ENCODE results near the gene DCTPP1. TPM values are rescaled to one million over a fixed set of nuclear protein-coding genes. Genes with fewer than 3 reads are reported as not detected.

The DCTPP1 gene
- 48.1 and 58.1 TPM in 2 replicates for total RNA-seq

GRCh38 chr16:30429678-30430427, at the start of gene DCTPP1:
Gene DCTPP1, minus strand, starts transcription at chr16:30430030. Its CDS starts 50 bp downstream, at chr16:30429980.

DNA sequence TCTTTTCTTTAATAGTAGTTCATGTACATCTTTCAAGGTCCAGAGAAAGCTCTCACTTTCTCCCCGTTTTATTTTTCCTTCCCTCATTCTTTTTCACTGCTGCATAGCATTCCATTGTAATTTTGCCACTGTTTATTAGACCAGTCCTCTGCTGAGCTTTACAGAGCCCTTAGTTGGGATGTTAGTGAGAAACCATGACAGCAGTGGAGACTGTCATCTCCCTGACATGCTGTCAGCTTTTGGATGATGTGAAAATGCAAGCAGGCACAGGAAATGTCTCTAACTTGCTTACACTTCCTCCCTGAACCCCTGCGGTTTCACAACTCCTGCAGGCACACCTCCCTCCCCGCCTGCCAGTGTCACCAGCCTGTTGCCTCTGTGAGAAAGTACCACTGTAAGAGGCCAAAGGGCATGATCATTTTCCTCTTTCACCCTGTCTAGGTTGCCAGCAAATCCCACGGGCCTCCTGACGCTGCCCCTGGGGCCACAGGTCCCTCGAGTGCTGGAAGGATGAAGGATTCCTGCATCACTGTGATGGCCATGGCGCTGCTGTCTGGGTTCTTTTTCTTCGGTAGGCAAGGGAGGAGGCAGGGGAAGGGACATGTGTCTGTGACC, 42.6 kb upstream of the DCTPP1 start, which contains the start of gene ITGAL:
TSS of gene ITGAL (plus strand) at position 415 of the 615 bp plus-strand sequence. CDS start at position 511, 96 bp downstream.

DNA sequence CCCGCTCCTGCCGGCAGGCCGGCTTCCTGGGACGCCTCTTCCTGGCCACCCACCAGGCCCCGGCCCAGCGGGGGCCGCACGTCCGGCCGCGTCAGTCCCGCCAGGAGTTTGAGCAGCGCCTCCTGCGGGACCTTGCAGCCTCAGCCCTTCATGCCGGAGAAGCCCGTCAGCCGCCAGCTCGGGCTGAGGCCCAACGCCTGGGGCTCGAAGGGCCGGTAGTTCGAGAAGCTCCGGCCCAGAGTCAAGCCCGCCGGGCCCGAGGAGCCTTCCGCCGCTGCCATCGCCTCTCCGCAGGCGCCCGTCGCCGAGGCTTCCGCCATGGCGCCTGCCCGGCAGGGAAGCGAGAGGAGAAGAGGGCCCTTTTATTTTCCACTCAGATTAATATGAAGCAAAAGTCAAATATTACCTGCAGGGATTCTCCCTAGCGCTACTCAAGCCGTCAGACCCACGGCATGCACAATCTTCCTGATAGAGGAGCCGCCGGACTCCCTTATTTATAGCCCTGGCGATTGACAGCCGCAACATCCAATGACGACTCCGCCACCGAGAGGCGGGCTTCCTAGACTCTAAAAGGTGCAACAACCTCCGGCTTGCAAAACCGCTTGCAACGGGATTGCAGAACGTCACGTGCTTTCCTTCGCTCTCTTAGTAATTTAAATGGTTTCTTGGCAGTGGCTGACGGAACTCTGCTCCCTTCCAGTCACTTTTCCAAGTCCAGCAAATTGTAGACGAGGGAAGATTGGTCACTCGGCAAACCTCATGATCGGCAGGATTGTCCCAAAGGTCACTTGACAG, 15.8 kb upstream of the DCTPP1 start, which contains the start of gene SEPHS2:
TSS of gene SEPHS2 (minus strand) at position 467 of the 795 bp plus-strand sequence. CDS start at position 320, 147 bp downstream.

DNA sequence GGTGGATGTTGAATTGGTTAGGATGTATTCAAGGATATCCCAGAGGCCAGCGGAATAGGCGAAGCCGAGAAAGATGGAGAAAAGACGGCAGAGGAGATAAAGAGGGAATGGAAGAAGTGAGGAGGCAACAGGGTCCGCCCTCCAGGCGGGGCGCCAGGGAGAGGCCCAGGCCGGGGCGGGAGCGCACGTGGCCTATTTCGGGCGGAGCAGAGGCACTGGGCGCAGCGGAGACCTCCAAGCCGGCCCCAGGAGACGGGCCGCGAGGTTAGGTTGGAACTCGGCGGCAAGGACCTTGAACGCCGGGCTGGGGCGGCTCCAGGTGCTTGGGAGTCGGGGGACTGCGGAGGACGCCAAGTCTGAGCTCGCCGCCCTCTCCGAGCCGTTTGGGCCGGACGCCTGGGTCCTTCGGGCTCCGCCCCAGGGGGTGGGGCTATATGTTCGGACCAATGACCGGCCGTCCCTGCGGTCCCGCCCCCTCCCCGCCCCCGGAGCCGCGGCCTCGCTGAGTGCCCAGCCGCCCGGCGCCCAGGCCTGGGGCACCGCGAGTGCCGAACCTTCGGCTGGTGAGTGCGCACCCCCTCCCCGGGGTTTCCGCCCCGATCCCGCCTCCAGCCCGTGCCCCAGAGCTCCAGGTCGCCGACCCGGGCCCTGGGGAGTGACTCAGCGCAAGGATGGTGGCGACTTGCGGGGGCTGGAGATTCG, 22.6 kb downstream of the DCTPP1 start, which contains the start of gene ZNF771:
TSS of gene ZNF771 (plus strand) at position 505 of the 702 bp plus-strand sequence. CDS start 448 bp downstream, outside the sequence.

GRCh38 chr16:30395155-30395991, 34.5 kb downstream of the DCTPP1 start, which contains the start of gene ZNF48:
Gene ZNF48, plus strand, starts transcription at chr16:30395420. Its CDS starts 375 bp downstream, at chr16:30395795.

DNA sequence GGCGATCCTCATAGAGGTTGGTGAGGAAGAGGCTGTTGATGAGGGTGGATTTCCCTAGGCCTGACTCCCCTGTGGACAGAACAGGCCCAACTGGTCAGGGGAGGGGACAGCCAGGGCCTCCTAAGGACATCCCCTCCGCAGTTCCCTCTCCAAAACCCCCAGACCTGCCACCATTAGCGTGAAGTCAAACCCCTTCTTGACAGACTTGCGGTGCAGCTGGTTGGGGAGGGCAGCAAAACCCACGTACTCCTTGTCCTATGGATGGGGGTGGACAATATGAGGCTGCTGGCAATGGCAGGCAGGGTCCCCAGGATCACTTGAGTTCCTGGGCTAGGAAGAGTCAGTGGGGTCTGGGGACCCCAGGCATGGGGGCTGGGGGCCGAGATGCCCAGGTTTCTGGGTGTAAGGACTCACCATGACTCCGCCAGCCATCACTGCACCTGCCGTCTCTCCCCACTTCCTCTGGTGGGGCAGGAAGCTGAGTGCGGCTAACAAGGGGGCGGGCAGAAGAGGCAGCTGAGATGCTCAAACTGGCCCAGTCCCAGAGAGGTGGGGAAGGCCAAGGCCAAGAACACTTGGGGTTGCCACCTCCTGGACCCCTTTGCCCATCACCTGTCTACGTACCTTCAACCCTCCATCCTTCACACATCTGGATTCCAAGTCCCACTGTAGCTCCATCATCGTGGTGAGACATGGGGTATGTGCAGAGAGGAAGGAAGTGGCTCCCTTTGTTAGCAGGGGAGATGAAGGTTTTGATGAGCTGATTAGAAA, 47.5 kb downstream of the DCTPP1 start, which contains the start of gene SEPTIN1:
TSS of gene SEPTIN1 (minus strand) at position 451 of the 771 bp plus-strand sequence. CDS start at position 432, 19 bp downstream.

GRCh38 chr16:30374538-30374937, 55.3 kb downstream of the DCTPP1 start, which contains the start of gene MYL11:
Gene MYL11, plus strand, starts transcription at chr16:30374802. Its CDS starts 56 bp downstream, at chr16:30374858.

Other genes with a start within 250 kb of the DCTPP1 start
- gene CORO1A, start 246.4 kb downstream of the DCTPP1 start, total RNA-seq, result 1.2 and 4.2 TPM in 2 replicates
- 161 and 183 TPM in 2 replicates for gene BOLA2B, start 236.4 kb downstream of the DCTPP1 start, total RNA-seq
- gene SLX1A, start 236.2 kb downstream of the DCTPP1 start, total RNA-seq, result 38.9 and 52.3 TPM in 2 replicates
- gene SULT1A3, start 230.8 kb downstream of the DCTPP1 start, total RNA-seq, result 4.0 and 4.2 TPM in 2 replicates
- 0.65 TPM in 1 of 2 replicates, not detected in the other for gene NPIPB13, start 181.6 kb downstream of the DCTPP1 start, total RNA-seq
- gene CD2BP2, start 74.7 kb downstream of the DCTPP1 start, total RNA-seq, result 38.0 and 51.4 TPM in 2 replicates
- gene TBC1D10B, start 59.5 kb downstream of the DCTPP1 start, total RNA-seq, result 29.2 and 33.1 TPM in 2 replicates
- not detected in 2 replicates for gene MYL11, start 55.2 kb downstream of the DCTPP1 start, total RNA-seq
- gene SEPTIN1, start 47.5 kb downstream of the DCTPP1 start, total RNA-seq, result not detected in 2 replicates
- gene ZNF48, start 34.6 kb downstream of the DCTPP1 start, total RNA-seq, result 14.1 and 18.2 TPM in 2 replicates
- 12.2 and 17.2 TPM in 2 replicates for gene ZNF771, start 22.4 kb downstream of the DCTPP1 start, total RNA-seq
- gene SEPHS2, start 15.8 kb upstream of the DCTPP1 start, total RNA-seq, result 14.3 and 15.2 TPM in 2 replicates
- not detected in 2 replicates for gene ITGAL, start 42.7 kb upstream of the DCTPP1 start, total RNA-seq
- gene ZNF768, start 96.5 kb upstream of the DCTPP1 start, total RNA-seq, result 16.6 and 17.8 TPM in 2 replicates
- 5.2 and 6.7 TPM in 2 replicates for gene ZNF747, start 104.8 kb upstream of the DCTPP1 start, total RNA-seq
- 2.3 and 2.9 TPM in 2 replicates for gene ZNF764, start 128.3 kb upstream of the DCTPP1 start, total RNA-seq
- 4.7 and 6.5 TPM in 2 replicates for gene ZNF688, start 141.7 kb upstream of the DCTPP1 start, total RNA-seq
- 6.2 and 6.7 TPM in 2 replicates for gene ZNF785, start 155.7 kb upstream of the DCTPP1 start, total RNA-seq
- 3.2 and 4.7 TPM in 2 replicates for gene ZNF689, start 180.4 kb upstream of the DCTPP1 start, total RNA-seq
- gene PRR14, start 220.9 kb upstream of the DCTPP1 start, total RNA-seq, result 4.0 and 6.8 TPM in 2 replicates
- gene FBRS, start 228.4 kb upstream of the DCTPP1 start, total RNA-seq, result 10.4 and 17.2 TPM in 2 replicates

Data from epithelial cell of umbilical artery (primary cell).